ENCODE data around the gene ADAMTS2.

DNA sequence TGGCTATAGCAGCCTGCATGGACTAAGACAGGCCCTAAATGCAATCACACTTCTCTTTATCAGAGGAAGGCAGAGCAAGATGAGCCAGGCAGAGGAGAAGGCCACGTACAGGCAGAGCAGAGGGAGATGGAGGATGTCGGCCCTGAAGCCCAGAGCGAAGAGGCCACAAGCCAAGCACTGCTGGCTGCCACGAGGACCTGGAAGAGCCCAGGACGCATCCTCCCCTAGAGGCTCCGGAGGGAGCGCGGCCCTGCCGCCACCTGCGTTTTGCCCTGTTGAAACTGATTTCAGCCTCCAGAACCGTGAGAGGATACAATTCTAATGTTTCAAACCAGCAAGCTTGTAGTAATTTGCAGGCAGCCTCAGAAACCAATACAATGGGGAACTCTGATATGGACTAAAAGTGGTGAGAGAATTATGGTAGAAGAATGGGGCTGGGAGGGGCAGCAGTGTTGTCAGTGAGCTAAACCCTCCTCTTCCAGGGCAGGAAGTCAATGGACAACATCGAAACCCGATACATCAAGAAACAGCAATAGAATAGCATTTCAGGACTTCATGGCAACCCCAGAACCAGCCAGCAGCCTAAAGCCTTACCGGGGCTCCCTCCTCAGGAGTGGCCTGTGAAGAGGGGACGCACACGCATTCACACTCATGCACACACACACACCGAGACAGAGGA, 32.6 kb downstream of the ADAMTS2 start:
- TF ChIP-seq, protein P1, sequence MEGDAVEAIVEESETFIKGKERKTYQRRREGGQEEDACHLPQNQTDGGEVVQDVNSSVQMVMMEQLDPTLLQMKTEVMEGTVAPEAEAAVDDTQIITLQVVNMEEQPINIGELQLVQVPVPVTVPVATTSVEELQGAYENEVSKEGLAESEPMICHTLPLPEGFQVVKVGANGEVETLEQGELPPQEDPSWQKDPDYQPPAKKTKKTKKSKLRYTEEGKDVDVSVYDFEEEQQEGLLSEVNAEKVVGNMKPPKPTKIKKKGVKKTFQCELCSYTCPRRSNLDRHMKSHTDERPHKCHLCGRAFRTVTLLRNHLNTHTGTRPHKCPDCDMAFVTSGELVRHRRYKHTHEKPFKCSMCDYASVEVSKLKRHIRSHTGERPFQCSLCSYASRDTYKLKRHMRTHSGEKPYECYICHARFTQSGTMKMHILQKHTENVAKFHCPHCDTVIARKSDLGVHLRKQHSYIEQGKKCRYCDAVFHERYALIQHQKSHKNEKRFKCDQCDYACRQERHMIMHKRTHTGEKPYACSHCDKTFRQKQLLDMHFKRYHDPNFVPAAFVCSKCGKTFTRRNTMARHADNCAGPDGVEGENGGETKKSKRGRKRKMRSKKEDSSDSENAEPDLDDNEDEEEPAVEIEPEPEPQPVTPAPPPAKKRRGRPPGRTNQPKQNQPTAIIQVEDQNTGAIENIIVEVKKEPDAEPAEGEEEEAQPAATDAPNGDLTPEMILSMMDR (IDR thresholded peaks at IDR 0.05), result no peak
- no peak for TF ChIP-seq POLR2A (IDR thresholded peaks at IDR 0.05)

Measured in lower leg skin (tissue), 3 donors.